Colonic mucosa (tissue), 4 donors: ENCODE measurements around the gene MTG1. TPM values are rescaled to one million over a fixed set of nuclear protein-coding genes. Genes with fewer than 3 reads are reported as not detected.

Experiments
- DNase-seq: peaks from one replicate; pipeline ENCODE4 v3.0.0-alpha.2; 2020
- H3K27ac ChIP-seq: fragments of 200-600 bp; one replicate; pipeline ENCODE4 v1.8.0; 2021
- H3K27me3 ChIP-seq: fragments of 200-600 bp; one replicate; pipeline ENCODE4 v1.8.0; 2021
- H3K36me3 ChIP-seq: fragments of 200-600 bp; one replicate; pipeline ENCODE4 v1.8.0; 2021
- H3K4me1 ChIP-seq: fragments of 200-600 bp; one replicate; pipeline ENCODE4 v1.8.0; 2021; ENCODE audit warnings: mild to moderate bottlenecking
- H3K4me3 ChIP-seq: fragments of 200-600 bp; one replicate; pipeline ENCODE4 v1.8.0; 2021
- H3K9ac ChIP-seq, 2 donors: one replicate each; pipeline ENCODE4 v1.7.0; 2013; ENCODE audit warnings: control low read depth in 2 of 2, low read depth in 2 of 2, low read length in 2 of 2
- H3K9me3 ChIP-seq: fragments of 200-600 bp; one replicate; pipeline ENCODE4 v1.8.0; 2021
- CTCF ChIP-seq: fragments of 200-600 bp; IDR thresholded peaks from one replicate; pipeline ENCODE4 v1.8.0; 2022; ENCODE audit warnings: antibody characterized with exemption, mild to moderate bottlenecking
- intact Hi-C: fragments of 100-400 bp; cut with DNase I; formaldehyde crosslinking; loops from one replicate; pipeline ENCODE4 v1.14.1; 2022
- total RNA-seq, 2 donors: library from RNA; stranded (reverse); fragmentation: NEBNext Ultra II Directional in 1 of 2; extraction: Animal tissue kit (Norgen Biotek cat#: 25700) in 1 of 2; gene quantifications; one replicate each; pipeline ENCODE4 v1.2.1, GENCODE V29; 2021
- donor health status: healthy.
- donor health status: DM: no; HTN: no; CAD: no.
- donor health status: DM: no; HTN: no; CAD: no.

The MTG1 gene
- total RNA-seq, 2 donors from 2014 or later, result 31.2 to 59.5 TPM

GRCh38 chr10:133377818-133378250 is 16.1 kb upstream of the MTG1 start:
- H3K9me3 ChIP-seq, result no peaks in the 10 kb centered on the region
- H3K27ac ChIP-seq, result peak overlapping the region; percentile 88
- no peak for DNase-seq
- peak overlapping the region; percentile 79 for H3K4me3 ChIP-seq
- TF ChIP-seq CTCF, result no peak
- H3K4me1 ChIP-seq, result peaks cover 8% of the 10 kb centered on the region
- H3K9ac ChIP-seq, result peak overlapping the region; percentile 71 to 83
- H3K36me3 ChIP-seq, result no peaks in the 10 kb centered on the region
- H3K27me3 ChIP-seq, result no peaks in the 10 kb centered on the region
- intact Hi-C loops, result no loop called here

- Histone ChIP-seq H3K4me3 (peak overlapping the region; percentile 79), H3K4me1 (peaks cover 8% of the 10 kb centered on the region), H3K27me3 (no peaks in the 10 kb centered on the region), H3K27ac (peak overlapping the region; percentile 88), H3K36me3 (no peaks in the 10 kb centered on the region), H3K9me3 (no peaks in the 10 kb centered on the region), H3K9ac (peak overlapping the region; percentile 71 to 83)
- peak; percentile 83 for DNase-seq
- no peak for TF ChIP-seq CTCF
- intact Hi-C loops, result no loop called here
Observed at GRCh38 chr10:133378251-133379096, 15.5 kb upstream of the MTG1 start.

- no peak for TF ChIP-seq CTCF
- Histone ChIP-seq H3K9me3 (no peaks in the 10 kb centered on the region), H3K27ac (peak within 1 kb of the TSS; percentile 88), H3K36me3 (no peaks in the 10 kb centered on the region), H3K9ac (peak within 1 kb of the TSS; percentile 71 to 83), H3K27me3 (no peaks in the 10 kb centered on the region), H3K4me1 (peaks cover 6% of the 10 kb centered on the region), H3K4me3 (peak within 1 kb of the TSS; percentile 90)
- DNase-seq, result peak; percentile 72
- intact Hi-C loops, result no loop called here
Observed at GRCh38 chr10:133379152-133379800, 14.7 kb upstream of the MTG1 start, which contains the start of gene PAOX. TSS of gene PAOX (plus strand) at chr10:133379262. CDS start at chr10:133379317, 55 bp downstream.

- intact Hi-C loops, result no loop called here
- Histone ChIP-seq H3K27ac (no peak overlapping the region), H3K9me3 (no peaks in the 10 kb centered on the region), H3K36me3 (no peaks in the 10 kb centered on the region), H3K4me1 (peaks cover 5% of the 10 kb centered on the region), H3K27me3 (no peaks in the 10 kb centered on the region), H3K9ac (peak overlapping the region; percentile 55 to 79), H3K4me3 (peak overlapping the region; percentile 90)
- DNase-seq, result no peak
- no peak for TF ChIP-seq CTCF
Observed at GRCh38 chr10:133379801-133380666, 13.9 kb upstream of the MTG1 start.

GRCh38 chr10:133381036-133381435 is 12.9 kb upstream of the MTG1 start:
- Histone ChIP-seq H3K27me3 (no peaks in the 10 kb centered on the region), H3K9ac (no peak overlapping the region), H3K4me3 (no peak overlapping the region), H3K4me1 (peaks cover 5% of the 10 kb centered on the region), H3K9me3 (no peaks in the 10 kb centered on the region), H3K36me3 (no peaks in the 10 kb centered on the region), H3K27ac (no peak overlapping the region)
- no peak for DNase-seq
- intact Hi-C loops, result no loop called here
- no peak for TF ChIP-seq CTCF
